ENCODE measurements around the gene TSC22D2.
"Not testable (repeated sequence)": the region's sequence is repeated elsewhere in the genome, so short reads cannot be mapped to it uniquely, and the experiment has no call there.

TSC22D2 gene

GRCh38 chr3:150449169-150449721 lies 41.1 kb downstream of the TSC22D2 start:
- DNase-seq (ENCODE audit: low read depth): no peak

DNA sequence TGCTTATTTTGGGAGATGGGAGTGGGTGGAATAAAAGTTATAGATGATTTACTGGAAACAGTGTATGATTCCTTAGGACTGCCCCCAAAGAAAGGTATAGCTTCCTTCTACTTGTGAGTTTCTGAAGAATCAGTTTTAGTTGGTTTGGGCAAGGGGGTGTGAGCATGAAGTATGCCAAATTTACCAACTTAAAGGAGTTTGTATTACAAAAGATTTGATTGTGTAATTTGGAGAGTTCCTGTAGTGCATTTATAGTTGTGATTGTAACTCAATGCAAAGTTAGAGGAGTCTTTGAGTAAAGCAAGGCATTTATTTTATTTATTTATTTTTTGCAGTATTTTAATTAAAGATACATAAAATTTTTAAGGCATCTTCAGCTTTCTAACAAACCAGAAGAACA lies 42.8 kb downstream of the TSC22D2 start:
- DNase-seq (ENCODE audit: low read depth): no peak

GRCh38 chr3:150451329-150452048 lies 43.4 kb downstream of the TSC22D2 start:
- no peak for DNase-seq (ENCODE audit: low read depth)

DNA sequence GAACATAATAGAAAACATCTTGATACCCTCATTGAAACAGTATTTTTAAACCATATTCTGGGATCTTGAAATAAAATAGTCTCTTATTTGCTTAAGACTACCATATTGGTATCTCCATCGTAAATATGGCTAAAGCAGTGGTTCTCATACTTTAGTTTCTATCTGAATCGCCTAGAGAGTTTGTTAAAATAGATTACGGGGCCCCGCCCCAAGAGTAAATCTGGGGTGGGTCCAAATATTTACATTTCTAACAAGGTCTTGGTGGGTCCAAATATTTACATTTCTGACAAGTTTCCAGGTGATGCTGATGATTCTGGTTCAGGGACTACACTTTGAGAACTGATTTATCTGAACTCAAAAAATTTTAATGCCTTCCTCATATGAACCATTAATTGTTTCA lies 45.3 kb downstream of the TSC22D2 start:
- DNase-seq (ENCODE audit: low read depth): no peak

GRCh38 chr3:150454085-150454484 lies 46.0 kb downstream of the TSC22D2 start:
- DNase-seq (ENCODE audit: low read depth): no peak

DNA sequence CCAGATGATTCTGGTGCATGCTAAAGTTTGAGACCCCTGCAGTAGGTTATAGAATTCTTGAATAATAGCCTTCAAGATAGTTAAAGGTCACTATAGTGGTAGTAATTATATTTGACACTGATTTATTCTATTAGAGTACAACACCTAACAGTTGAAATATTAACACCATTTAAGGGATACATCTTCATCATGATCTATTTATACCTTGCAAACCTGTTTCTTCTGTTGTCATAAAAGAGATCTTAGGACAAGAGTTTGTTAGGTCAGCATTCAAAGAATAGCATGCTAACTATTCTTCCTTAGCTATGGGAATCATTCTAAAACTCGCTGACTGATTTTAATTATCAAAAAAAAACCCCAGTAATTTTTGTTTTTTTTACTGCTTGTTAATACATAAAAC lies 46.5 kb downstream of the TSC22D2 start:
- DNase-seq (ENCODE audit: low read depth): no peak

GRCh38 chr3:150455341-150455740 lies 47.2 kb downstream of the TSC22D2 start:
- DNase-seq (ENCODE audit: low read depth): no peak

GRCh38 chr3:150458001-150458400 lies 49.9 kb downstream of the TSC22D2 start:
- DNase-seq (ENCODE audit: low read depth): no peak

- no peak for DNase-seq (ENCODE audit: low read depth)
These were observed 52.4 kb downstream of the TSC22D2 start for GRCh38 chr3:150460484-150460883.

GRCh38 chr3:150461399-150461798 lies 53.3 kb downstream of the TSC22D2 start:
- no peak for DNase-seq (ENCODE audit: low read depth)

GRCh38 chr3:150462108-150462507 lies 54.0 kb downstream of the TSC22D2 start:
- no peak for DNase-seq (ENCODE audit: low read depth)

DNA sequence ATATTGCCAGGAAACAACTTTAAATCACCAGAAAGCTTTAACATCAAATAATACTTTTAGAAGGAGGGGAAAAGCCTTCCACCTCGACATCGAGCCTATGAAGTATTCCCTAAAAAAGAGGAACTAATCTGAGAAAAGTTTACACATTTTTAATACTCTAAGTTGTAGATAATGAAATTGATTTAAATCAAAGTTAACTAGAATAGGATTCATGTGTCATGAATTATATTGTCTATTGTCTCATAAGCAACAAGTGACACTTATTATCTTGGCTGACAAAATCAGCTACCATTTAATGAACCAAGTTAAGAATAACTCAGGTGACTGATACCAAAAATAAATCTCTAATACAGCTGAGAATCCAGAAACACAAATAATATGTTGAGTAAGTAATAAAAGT lies 56.6 kb downstream of the TSC22D2 start:
- no peak for DNase-seq (ENCODE audit: low read depth)

GRCh38 chr3:150467381-150467780 lies 59.3 kb downstream of the TSC22D2 start:
- no peak for DNase-seq (ENCODE audit: low read depth)

DNA sequence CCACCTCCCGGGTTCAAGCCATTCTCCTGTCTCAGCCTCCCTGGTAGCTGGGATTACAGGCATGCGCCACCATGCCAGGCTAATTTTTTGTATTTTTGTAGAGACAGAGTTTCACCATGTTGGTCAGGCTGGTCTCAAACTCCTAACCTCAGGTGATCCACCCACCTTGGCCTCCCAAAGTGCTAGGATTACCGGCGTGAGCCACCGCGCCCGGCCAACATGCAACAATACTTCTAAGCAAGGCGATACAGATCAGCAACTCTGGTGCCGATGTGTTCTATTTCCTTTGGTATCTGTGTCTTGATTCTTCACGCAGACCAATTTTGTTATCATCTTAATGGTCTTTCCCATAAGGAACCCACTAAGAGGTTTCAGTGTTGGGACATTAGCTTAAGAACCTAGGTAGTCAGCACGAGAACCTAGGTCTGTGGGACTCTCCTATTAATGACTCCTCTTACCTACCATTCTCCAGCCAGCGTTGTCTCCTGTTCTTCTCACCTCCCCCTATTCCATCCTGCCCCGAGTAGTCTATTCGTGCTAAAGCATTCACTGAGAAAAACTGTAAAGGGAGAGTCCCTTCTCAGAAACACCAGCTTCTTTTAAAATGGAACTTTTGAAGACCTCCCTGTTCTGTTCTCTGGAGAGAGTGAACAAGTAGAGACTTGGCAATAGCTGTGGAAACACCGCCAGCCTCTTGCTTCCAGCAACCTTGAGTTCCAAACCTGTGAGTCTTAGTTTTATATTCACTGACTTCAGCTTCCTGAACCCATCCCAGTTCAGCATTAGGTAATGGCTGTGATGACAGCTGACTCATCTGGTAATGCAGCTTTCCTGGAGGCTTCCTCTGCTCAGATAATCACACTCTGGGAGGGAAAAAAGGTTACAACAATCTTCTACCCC lies 61.2 kb downstream of the TSC22D2 start:
- DNase-seq (ENCODE audit: low read depth): no peak

- DNase-seq (ENCODE audit: low read depth): no peak
These were observed 62.0 kb downstream of the TSC22D2 start for GRCh38 chr3:150469931-150470740.

DNA sequence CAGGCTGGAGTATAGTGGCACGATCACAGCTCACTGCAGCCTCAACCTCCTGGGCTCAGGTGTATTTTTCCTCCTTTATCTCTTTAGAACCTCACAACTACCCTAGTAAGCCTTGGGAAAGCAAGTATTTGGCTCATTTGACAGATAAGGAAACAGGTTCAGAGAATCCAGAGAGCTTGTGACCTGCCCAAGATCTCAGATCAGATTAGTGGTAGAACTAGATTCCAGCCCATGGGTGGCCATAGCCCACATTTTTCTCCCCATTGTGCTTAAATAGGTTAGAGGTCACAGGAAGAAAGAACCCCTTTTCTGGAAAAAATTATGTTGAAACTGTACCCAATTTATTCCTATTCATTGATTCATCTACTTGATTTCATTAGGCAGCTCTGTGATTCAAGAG lies 64.3 kb downstream of the TSC22D2 start:
- no peak for DNase-seq (ENCODE audit: low read depth)

DNA sequence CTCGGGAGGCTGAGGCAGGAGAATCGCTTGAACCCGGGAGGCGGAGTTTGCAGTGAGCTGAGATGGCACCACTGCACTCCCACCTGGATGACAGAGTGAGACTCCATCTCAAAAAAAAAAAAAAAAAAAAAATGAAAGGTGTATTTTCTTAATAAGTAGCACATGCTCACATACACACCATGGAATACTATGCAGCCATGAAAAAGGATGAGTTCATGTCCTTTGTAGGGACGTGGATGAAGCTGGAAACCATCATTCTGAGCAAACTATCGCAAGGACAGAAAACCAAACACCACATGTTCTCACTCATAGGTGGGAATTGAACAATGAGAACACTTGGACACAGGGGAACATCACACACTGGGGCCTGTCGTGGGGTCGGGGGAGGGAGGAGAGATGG lies 65.1 kb downstream of the TSC22D2 start:
- DNase-seq (ENCODE audit: low read depth): not testable (repeated sequence)

GRCh38 chr3:150479370-150479769 lies 71.3 kb downstream of the TSC22D2 start:
- DNase-seq (ENCODE audit: low read depth): no peak

GRCh38 chr3:150480877-150481276 lies 72.8 kb downstream of the TSC22D2 start:
- no peak for DNase-seq (ENCODE audit: low read depth)

GRCh38 chr3:150483226-150483625 lies 75.1 kb downstream of the TSC22D2 start:
- DNase-seq (ENCODE audit: low read depth): no peak

- no peak for DNase-seq (ENCODE audit: low read depth)
These were observed 76.3 kb downstream of the TSC22D2 start for GRCh38 chr3:150484410-150484809.

GRCh38 chr3:150488867-150489266 lies 80.8 kb downstream of the TSC22D2 start:
- DNase-seq (ENCODE audit: low read depth): no peak
